HG03196 (cell line): Measurements from ENCODE around the gene NDUFA6.
"Not testable (repeated sequence)": the region's sequence is repeated elsewhere in the genome, so short reads cannot be mapped to it uniquely, and the experiment has no call there.

ENCODE experiments used
- ATAC-seq: cut with Tn5 transposase; IDR thresholded peaks from one replicate; pipeline ENCODE4 v1.9.1; 2021; ENCODE audit not compliant: unreplicated experiment

Gene NDUFA6

GRCh38 chr22:42114721-42115120 is 24.1 kb upstream of the NDUFA6 start:
- no peak for ATAC-seq

- not testable (repeated sequence) for ATAC-seq
These were observed 22.2 kb upstream of the NDUFA6 start for GRCh38 chr22:42112793-42113192.

GRCh38 chr22:42111798-42112197 is 21.2 kb upstream of the NDUFA6 start:
- ATAC-seq: no peak

- ATAC-seq: no peak
These were observed 18.3 kb upstream of the NDUFA6 start for GRCh38 chr22:42108848-42109247.

GRCh38 chr22:42104332-42104860 is 13.8 kb upstream of the NDUFA6 start:
- ATAC-seq: not testable (repeated sequence)

- no peak for ATAC-seq
These were observed 10.6 kb upstream of the NDUFA6 start for GRCh38 chr22:42101199-42101598.

GRCh38 chr22:42091455-42091782 is 847 bp upstream of the NDUFA6 start:
- ATAC-seq: no peak

- ATAC-seq: no peak
These were observed 4.5 kb downstream of the NDUFA6 start for GRCh38 chr22:42086051-42086450.

GRCh38 chr22:42084874-42085273 is 5.7 kb downstream of the NDUFA6 start:
- ATAC-seq: no peak

GRCh38 chr22:42083119-42083518 is 7.5 kb downstream of the NDUFA6 start:
- ATAC-seq: no peak

- no peak for ATAC-seq
These were observed 10.3 kb downstream of the NDUFA6 start for GRCh38 chr22:42080287-42080686.

- peak; percentile 78 for ATAC-seq
These were observed 11.0 kb downstream of the NDUFA6 start, which contains the start of gene SMDT1 for GRCh38 chr22:42079319-42080251. SMDT1 (plus strand) TSS chr22:42079700; CDS start chr22:42079769, 69 bp downstream.

- ATAC-seq: peak; percentile 0
These were observed 11.9 kb downstream of the NDUFA6 start for GRCh38 chr22:42078469-42079318.

GRCh38 chr22:42077486-42078125 is 13.0 kb downstream of the NDUFA6 start:
- ATAC-seq: no peak

- ATAC-seq: no peak
These were observed 13.6 kb downstream of the NDUFA6 start for GRCh38 chr22:42076764-42077485.

GRCh38 chr22:42074846-42075676 is 15.5 kb downstream of the NDUFA6 start:
- no peak for ATAC-seq

GRCh38 chr22:42074132-42074811 is 16.3 kb downstream of the NDUFA6 start, which contains the start of gene PHETA2:
PHETA2 (plus strand) TSS chr22:42074248; CDS start chr22:42077294, 3,046 bp downstream.
- ATAC-seq: no peak

- ATAC-seq: no peak
These were observed 16.9 kb downstream of the NDUFA6 start for GRCh38 chr22:42073621-42074041.
